Measurements from ENCODE around the gene RAPGEF2.
"Not testable (repeated sequence)": the region's sequence is repeated elsewhere in the genome, so short reads cannot be mapped to it uniquely, and the experiment has no call there.

The RAPGEF2 gene, protein sequence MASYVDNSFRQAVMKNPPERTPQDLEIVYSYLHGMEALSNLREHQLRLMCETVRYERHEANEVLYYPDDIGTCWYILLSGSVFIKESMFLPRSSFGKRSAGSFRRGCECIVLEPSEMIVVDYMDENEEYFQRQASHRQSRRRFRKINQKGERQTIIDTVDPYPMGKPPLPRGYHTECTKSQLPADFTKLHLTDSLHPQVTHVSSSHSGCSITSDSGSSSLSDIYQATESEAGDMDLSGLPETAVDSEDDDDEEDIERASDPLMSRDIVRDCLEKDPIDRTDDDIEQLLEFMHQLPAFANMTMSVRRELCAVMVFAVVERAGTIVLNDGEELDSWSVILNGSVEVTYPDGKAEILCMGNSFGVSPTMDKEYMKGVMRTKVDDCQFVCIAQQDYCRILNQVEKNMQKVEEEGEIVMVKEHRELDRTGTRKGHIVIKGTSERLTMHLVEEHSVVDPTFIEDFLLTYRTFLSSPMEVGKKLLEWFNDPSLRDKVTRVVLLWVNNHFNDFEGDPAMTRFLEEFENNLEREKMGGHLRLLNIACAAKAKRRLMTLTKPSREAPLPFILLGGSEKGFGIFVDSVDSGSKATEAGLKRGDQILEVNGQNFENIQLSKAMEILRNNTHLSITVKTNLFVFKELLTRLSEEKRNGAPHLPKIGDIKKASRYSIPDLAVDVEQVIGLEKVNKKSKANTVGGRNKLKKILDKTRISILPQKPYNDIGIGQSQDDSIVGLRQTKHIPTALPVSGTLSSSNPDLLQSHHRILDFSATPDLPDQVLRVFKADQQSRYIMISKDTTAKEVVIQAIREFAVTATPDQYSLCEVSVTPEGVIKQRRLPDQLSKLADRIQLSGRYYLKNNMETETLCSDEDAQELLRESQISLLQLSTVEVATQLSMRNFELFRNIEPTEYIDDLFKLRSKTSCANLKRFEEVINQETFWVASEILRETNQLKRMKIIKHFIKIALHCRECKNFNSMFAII (N-terminal part only)

DNA sequence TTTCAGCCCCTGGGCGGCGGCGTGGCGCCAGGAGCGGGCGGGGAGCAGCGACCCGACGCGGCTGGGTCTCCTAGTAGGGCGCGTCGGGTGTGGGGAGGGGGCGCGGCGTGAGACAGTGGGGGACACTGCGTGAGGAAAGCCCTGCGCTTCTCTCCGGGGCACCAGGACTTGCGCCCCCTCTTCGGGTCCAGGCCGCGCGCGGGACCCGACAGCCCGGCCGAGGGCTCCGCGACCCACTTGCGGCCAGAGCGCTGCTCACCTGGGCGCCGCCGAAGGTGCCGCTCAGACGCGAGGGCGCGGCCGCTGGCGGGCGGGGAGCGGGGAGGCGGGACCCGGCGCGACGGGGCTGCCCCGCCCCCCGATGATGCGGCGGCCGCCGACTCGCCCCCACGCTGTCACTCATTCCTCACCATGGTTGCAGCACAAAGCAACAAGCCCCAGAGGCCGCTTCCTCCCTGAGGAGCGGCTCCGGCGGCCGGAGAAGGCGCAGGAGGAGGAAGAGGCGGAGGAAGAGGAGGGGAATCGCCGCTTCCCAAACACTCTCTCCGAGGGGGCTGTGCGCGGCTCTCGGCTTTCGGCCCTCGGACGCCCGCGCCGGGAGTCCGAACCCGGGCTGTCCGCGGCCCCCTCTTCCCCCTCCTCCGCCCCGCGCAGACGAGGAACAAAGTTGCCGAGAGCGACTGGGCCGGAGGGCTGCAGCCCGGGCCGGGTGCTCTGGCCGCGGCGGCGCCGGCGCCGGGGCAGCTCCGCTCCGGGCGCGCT is at the start of gene RAPGEF2:
Gene RAPGEF2 (plus strand): TSS at position 458 of the 762 bp plus-strand sequence. CDS start 1,084 bp downstream, outside the sequence.
- DNase-seq: peak; percentile 90

- no peak for DNase-seq
Measured at GRCh38 chr4:159055833-159056232, 47.0 kb upstream of the RAPGEF2 start.

- no peak for DNase-seq
Measured at GRCh38 chr4:159060161-159060560, 42.7 kb upstream of the RAPGEF2 start.

DNA sequence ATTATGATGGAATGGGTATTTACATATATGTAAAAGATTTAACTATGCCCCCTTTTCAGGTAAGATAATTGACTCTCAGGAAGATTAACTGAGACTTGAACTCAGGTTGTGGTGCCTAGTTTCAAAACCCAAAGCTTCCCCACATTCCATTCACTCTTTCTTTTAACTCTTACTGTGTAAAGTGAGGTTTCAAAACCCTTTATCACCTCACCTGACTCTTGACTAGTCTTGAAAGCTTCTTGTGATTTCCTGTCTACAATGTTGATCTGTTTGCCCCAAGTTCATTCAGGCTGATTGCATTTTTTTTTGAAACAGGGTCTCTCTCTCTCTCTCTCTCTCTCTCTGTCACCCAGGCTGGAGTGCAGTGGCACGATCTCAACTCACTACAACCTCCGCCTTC is 40.5 kb upstream of the RAPGEF2 start:
- no peak for DNase-seq

- DNase-seq: no peak
Measured at GRCh38 chr4:159065513-159066240, 37.2 kb upstream of the RAPGEF2 start.

DNA sequence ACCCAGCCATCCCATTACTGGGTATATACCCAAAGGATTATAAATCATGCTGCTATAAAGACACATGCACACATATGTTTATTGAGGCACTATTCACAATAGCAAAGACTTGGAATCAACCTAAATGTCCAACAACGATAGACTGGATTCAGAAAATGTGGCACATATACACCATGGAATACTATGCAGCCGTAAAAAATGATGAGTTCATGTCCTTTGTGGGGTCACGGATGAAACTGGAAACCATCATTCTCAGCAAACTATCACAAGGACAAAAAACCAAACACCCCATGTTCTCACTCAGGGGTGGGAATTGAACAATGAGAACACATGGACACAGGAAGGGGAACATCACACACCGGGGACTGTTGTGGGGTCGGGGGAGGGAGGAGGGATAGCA is 34.7 kb upstream of the RAPGEF2 start:
- not testable (repeated sequence) for DNase-seq

- no peak for DNase-seq
Measured at GRCh38 chr4:159069922-159070321, 33.0 kb upstream of the RAPGEF2 start.

DNA sequence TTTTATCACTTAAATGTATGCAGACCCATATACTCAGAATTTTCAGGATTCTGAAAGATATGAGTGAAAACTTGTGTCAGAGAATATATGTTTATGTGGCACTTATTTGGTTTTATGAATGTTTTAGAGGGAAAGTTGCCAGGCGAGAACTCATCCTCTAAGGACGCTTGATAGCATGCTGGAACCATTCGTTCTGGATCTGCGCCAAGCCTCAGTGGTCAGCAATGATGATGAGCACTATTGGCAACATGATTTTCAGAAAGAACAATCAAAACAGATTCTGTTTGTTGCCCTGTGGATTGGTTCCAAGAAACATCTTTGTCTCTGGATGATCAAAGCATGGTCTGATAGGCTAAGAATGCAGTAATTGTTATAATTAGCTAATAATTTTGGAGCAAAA is 32.1 kb upstream of the RAPGEF2 start:
- DNase-seq: no peak

GRCh38 chr4:159071178-159071968 is 31.5 kb upstream of the RAPGEF2 start:
- DNase-seq: no peak

DNA sequence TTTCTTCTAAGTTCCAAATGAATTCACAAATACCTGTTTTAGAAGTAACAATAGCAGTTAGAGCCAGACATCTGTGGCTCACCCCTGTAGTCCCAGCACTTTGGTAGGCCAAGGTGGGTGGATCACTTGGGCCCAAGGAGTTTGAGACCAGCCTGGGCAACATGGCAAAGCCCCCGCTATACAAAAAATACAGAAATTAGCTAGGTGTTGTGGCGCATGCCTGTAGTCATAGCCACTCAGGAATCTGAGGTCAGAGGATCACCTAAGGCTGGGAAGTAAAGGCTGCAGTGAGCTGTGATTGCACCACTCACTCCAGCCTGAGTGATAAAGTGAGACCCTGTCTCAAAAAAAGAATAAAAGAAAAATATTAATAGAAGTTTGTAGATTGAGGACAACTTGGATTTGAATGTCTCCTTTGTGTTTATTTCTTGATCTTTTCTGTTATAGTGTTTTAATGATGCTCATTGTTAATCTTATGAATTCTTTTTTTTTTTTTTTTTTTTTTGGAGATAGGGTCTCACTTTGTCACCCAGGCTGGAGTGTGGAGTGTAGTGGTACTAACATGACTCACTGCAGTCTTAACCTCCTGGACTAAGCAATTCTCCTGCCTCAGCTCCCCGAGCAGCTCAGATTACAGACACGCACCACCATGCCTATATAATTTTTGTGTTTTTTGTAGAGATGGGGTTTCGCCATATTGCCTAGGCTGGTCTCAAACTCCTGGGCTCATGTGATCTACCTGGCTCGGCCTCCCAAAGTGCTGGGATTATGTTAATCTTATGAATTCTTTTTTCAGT is 30.7 kb upstream of the RAPGEF2 start:
- no peak for DNase-seq

DNA sequence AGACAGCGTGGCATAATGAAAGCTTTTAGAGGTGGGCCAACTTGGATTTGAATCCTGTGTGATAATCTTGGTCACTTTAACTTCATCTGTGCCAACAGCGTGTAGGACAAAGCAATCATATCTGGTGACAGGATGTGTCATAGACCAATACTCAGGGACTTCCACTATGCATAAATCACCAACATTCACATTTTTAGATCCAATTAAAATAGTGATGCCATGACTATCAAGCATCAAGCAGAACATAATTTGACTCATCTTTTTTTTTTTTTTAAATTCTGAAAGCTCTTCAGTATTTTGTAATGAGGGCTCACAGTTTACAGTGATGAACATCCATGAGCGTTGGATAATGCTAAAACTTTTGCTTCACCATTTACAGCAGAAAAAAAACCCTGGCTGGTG is 27.3 kb upstream of the RAPGEF2 start:
- DNase-seq: no peak

- DNase-seq: not testable (repeated sequence)
Measured at GRCh38 chr4:159077018-159077417, 25.9 kb upstream of the RAPGEF2 start.

- no peak for DNase-seq
Measured at GRCh38 chr4:159077702-159078495, 25.0 kb upstream of the RAPGEF2 start.

DNA sequence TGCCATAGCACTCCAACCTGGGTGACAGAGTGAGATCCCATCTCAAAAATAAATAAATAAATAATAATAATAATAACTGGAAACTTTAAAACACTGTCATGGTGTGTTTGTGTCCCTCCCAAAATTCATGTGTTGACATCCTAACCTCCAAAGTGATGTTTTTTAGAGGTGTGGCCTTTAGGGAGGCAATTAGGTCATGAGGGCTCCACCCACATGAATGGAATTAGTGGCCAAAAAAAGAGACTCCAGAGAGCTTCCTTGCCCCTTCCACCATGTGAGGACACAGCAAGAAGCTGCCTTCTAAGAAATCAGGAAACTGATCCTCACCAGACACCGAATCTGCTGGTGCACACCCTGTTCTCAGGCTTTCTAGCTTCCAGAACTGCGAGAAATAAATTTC is 23.8 kb upstream of the RAPGEF2 start:
- DNase-seq: no peak

DNA sequence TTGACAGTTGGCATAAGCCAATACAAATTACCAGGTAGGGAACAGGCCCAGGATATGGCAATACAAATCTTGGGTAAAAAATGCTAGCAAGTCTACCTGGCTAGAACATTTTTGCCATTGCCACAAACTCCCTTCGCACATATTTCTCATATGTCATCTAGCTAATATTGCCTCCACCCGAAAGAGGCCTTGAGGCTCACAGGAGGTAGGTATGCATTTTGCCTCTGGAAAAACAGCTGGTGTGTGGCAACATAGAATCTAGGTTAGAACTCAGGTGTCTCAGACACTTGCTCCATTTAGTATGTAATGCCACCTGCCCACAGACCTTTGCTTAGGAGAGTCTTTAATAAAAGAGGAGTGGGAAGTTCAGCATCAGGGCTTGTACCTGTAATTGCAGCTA is 16.3 kb upstream of the RAPGEF2 start:
- no peak for DNase-seq

GRCh38 chr4:159090255-159090654 is 12.6 kb upstream of the RAPGEF2 start:
- no peak for DNase-seq

DNA sequence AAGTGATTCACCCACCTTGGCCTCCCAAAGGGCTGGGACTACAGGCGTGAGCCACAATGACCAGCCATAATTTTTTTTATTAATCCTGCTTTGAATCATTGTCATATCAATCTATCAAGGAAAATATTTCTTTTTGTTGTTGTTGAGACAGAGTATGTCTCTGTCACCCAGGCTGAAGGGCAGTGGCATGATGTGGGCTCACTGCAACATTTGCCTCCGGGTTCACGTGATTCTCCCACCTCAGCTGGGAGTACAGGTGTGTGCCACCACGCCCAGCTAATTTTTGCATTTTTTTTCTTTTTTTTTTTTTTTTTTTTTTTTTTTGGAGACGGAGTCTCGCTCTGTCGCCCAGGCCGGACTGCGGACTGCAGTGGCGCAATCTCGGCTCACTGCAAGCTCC is 8.7 kb upstream of the RAPGEF2 start:
- DNase-seq: not testable (repeated sequence)

DNA sequence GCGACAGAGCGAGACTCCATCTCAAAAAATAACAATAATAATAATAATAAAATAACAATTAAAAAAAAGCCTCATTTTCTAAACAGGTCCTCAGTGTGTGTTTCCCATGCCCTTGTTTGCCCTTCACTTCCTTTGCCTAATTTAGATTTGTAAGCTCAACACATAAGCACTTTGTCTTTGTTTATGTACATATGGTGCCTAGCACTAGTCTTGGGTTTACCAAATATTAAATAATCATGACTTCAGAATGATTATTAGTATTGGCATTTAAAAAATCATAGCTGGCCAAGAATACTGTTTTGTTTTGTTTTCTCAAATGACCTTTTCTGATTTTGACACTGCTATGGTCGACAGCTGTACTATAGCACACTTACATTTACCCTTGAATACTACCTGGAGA is 6.4 kb upstream of the RAPGEF2 start:
- DNase-seq: no peak

- no peak for DNase-seq
Measured at GRCh38 chr4:159097144-159097543, 5.7 kb upstream of the RAPGEF2 start.

DNA sequence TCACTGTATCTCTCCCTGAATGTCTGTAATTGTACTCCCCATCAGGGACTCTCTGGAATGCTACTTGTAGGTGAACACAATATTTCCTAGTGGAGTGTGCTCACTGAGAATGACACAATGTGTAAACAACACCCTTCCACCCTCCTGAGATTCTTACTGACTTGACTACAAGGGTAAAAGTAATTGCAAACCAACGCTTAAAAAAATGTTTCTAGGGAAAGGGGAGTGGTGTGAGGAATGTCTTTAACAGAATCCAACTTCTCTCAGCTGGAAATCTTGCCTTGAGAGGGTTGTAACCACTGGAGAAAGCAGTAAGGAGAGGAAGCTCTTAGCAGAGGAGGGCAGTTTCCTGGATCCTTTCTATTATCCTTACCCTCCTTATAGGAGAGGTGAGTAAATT is 5.1 kb upstream of the RAPGEF2 start:
- no peak for DNase-seq

Measured in activated CD4-positive, alpha-beta T cell treated with anti-CD3 and anti-CD28 coated beads for 48 hours (primary cell).